NCI-H774 (cell line): ENCODE measurements around the gene TLCD3A.
"Not testable (repeated sequence)": the region's sequence is repeated elsewhere in the genome, so short reads cannot be mapped to it uniquely, and the experiment has no call there.

Source experiments
- DNase-seq: peaks from one replicate; lab custom pipeline; 2025; lab: John Stamatoyannopoulos, UW

The TLCD3A gene

DNA sequence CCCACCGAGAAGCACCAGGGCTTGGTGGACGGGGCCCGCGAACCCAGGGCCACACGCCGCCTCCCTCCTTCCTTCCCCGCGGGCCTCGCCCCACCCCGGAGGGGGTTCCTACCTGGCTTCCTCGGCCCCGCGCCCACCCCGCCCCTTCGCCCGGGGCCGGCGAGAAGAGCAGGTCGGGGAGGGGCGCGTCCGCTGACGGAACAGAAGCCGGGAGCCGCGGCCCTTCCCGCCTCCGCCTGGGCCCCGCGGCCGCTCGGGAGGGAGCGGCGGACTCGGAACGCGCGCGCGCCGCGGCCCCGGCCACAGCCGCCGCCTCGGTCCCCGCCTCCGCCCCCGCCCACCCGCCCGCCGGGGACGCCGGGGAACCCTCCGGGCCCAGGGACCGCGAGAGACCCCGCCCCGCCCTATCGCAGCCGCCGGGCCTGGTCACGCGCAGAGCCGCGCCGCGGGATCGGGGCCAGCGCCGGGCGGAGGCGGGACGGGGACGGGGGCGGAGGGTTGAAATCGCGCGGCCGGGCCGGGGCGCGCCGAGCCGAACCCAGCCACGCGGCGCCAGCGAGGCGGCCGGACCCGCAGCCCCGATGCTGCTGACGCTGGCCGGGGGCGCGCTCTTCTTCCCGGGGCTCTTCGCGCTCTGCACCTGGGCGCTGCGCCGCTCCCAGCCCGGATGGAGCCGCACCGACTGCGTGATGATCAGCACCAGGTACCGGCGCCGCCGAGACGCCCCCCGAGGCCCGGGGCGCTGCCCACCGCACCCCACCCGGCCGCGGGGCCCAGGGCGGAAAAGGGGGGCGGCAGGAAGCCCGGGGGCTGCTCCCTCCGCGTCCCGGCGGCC, at the start of gene TLCD3A:
Gene TLCD3A (plus strand): TSS at position 530 of the 835 bp plus-strand sequence. CDS start 52 bp downstream, at position 582.
- DNase-seq, result peak; percentile 30

GRCh38 chr17:683040-683439, 49.4 kb upstream of the TLCD3A start:
- no peak for DNase-seq

GRCh38 chr17:683499-684254, 48.7 kb upstream of the TLCD3A start:
- DNase-seq, result no peak

- DNase-seq, result no peak
These were observed 47.4 kb upstream of the TLCD3A start for GRCh38 chr17:685006-685405.

GRCh38 chr17:688100-688989, 44.1 kb upstream of the TLCD3A start:
- DNase-seq, result no peak

- no peak for DNase-seq
These were observed 42.7 kb upstream of the TLCD3A start for GRCh38 chr17:689556-690275.

DNA sequence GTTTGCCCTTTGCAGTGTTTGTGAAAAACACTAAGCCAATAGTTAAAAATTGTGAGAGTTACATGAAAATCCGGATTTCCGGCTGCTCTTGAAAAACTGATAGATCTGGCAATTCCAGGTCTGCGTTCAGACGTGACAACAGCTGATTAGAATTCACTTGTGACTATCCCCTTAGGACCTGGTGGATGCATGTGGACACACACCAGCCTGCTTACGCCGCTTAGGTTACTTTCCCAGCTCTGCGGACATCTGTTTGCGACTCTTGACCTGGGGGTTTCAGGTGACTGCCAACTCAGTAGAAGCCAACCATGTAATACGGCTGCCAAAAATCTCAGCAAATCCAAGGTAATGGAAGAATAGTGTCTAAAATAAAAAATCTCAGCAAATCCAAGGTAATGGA, 42.0 kb upstream of the TLCD3A start:
- no peak for DNase-seq

DNA sequence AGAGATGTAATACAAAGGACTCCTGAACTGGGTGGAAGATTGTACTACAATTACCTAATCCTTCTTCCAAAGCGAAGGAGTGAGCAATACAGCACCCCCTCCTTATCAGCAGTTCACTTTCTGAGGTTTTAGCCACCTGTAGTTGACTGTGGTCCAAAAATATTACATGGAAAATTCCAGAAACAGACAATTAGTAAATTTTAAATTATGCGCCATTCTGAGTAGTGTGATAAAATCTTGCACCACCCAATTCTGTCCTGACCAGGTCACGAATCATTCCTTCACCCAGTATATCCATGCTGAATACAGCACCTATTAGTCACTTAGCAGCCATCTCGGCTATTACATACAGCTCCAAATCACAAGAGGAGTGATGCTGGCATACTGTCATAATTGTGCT, 41.0 kb upstream of the TLCD3A start:
- DNase-seq, result no peak

DNA sequence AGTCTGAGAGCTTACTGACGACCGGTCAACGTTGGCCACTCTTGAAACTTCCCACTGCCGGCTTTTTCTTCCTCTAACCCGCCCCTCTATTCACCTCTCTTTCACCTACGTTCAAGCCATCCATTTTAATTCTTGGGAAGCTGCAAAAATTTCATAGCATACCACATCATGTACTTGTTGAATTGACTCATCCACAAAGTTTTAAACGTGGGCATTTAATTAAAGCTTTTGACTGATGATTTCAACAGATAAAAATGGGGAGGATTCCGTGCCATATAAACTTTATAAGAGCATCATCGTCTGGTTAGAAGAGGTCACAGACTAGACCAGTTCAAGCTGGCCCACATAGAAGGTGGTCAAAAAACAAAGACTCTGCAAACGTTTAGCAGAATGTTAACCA, 40.3 kb upstream of the TLCD3A start:
- DNase-seq, result no peak

DNA sequence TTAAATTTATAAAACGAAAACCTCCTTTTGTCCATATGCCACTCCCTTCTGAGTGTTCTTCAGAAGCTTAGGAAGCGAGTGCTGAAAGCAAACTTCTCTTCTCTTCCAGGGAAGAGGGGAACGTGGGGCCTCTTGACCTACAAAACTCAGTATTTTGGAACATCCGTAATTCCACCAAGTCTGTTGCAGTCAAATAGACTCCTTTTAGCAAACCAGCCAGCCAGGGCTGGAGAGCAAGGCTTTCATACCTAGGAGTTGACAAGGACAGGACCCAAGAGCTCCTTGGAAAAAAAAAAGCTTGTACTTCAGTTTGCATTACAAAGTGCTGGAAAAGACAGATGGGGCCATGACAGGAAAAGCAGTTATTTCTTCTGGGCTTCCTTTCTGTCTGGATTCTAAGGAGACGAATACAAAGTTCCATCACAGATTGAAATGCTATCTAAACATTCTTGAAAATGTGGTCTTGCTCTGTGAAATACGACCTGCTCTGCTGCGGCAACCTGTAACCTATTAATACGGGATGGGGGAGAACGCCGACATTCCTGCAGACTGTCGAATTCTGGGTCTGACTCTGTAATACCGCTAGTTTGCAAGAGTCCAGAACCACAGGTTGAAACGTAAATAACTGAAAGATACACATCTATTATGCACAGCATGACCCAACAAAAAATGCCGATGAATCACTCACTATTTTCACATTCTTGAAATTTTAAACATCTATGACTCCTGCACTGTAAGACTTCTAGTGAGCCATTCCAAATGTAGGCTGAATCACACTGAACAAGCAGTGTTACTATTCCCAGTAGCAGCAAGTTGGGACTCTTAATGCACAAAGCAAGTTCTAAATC, 38.4 kb upstream of the TLCD3A start:
- DNase-seq, result no peak

DNA sequence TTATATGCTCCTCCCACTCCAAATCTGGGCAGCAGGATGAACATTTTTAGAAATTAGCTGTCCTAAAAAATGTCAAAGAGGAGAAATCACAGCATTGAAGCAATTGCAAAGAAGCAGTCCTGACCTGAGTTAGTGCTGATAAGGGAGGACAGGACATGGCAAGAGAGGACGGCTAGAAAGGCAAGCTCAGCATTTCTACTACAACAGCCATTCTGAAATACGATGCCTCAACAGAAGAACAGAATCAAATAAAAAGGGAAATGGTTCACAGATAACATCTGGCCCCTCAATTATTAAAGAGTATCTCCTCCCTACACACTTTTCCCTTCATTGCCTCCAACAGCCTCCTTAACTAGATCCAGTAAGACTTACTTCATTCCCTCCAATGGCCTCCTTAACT, 36.0 kb upstream of the TLCD3A start:
- DNase-seq, result no peak

DNA sequence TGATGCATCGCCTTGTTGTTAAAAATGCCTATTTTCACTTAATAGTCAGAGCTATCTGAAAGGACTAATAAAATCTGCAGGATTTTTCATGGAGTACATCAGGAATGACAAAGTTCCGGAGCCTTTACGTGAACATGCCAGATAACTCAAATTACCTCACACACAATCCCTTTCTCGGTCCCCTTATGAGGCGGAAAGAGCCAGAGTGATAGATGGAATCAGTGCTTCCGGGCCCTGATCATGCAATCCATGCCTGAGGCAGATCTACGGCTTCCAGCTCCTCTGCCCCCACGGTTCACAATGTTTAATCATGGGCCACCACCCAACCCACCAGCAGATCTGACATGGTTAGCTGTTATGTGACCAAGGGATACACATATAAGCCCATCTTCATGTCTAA, 34.7 kb upstream of the TLCD3A start:
- no peak for DNase-seq

DNA sequence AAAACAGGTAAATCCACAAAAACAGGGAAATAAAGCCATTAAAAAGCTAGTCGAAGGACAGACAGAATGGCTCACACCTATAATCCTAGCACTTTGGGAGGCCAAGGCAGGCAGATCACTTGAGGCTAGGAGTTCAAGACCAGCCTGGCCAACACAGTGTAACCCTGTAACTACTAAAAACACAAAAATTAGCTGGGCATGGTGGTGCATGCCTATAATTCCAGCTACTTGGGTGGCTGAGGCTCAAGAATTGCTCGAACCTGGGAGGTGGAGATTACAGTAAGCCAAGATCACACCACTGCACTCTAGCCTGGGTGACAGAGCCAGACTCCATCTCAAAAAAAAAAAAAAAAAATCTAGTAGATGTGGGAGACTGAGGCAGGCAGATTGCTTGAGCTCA, 34.3 kb upstream of the TLCD3A start:
- DNase-seq, result not testable (repeated sequence)

DNA sequence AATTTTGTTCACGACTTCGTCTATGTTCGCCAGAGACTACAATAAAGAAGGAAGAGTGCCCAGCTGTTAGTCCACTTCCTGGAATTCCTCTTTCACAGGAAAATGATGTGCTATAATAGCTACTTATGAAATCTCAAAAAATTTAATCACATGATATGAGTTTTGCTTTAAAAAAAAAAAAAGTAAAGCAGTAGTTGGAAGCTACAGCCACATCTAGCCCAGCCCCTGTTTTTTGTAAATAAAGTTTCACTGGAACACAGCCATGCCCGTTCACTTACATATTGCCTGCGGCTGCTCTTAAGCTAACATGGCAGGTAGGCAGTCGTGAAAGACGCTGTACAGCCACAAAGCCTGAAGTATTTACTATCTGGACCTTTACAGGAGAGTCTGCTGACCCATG, 33.1 kb upstream of the TLCD3A start:
- DNase-seq, result no peak

DNA sequence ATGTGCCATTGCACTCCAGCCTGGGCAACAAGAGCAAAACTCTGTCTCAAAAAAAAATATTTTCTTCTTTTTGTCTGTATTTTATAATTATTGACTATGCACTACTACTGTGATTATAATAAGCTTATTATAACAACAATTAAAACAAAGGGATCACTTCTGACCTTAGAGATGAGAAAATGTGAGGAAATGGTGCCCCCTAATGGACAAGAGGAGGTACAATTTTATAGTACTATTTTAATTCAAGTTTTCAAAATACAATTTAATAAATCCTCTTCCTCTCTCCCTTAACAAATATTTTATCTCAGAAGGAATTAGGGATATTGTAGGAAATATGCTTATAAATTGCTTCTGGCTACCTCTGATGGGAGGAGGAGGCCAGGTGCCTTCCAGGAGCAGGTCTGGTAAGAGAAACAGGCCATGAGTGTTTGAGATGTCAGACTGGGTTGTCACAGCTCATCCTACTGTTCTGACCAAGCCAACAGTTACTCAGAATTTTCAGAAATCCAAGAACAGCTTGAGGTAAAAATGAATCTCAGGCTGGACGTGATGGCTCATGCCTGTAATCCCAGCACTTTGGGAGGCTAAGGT, 31.8 kb upstream of the TLCD3A start:
- peak; percentile 1 for DNase-seq

DNA sequence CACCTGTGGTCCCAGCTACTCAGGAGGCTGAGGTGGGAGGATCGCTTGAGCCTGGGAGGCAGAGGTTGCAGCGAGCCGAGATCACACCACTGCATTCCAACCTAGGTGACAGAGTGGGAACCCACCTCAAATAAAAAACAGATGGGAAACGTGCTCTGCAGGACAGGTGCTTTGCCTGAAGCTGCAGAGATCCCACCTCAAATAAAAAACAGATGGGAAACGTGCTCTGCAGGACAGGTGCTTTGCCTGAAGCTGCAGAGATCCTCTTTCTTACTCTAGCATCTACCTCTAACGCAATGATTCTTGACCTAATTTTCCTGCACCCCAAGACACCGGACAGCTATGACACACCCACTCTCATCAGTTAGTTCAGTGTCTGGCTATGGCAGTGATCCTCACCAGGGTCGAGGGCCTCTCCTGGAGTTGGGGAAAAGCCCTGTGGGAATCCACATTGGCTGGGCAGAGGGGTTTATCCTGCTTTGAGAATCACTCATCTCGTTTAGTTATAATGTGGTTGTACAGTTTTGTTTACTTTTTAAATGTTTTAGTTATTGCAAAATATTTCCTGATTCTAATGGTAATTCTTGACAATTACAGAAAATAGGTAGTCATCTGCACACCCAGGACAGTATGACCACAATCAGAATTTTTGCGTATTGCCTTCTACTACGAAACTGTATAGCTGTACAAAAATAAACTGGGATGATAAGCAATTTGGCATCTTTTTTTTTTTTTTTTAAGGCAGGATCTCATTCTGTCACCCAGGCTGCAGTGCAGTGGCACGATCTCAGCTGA, 29.1 kb upstream of the TLCD3A start:
- DNase-seq, result no peak

DNA sequence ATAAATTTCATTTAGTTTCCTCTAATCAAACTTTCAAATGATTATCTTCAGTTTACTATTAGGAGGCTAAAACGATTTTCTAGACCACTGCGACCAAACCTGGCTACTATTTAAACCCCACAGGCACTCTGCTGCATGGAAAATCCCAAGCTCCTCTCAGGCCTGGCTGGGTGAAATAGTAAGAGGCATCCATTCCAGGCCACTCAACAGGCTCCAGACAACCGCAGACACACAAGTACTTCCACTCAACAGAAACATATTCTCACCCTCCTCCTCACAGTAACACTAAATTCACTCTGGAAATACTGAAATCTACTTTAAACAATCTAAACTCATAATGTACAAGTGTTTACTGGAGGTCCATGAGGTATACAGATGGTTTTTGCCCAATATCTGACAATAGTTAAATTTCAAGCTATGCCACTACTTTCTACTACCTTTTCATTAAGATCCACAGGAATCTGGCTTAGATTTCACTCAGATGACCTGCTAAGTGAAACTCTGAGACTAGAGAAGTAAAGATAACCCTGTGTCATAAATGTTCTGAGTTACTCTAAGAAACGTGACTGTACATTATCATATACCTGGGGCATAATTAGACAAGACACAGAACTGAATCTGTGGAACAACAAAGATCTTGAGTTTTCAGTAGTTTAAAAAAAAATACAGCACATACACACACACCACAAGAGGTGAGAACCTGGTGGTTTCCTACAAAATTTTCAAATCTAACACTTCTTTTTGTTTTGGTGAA, 28.1 kb upstream of the TLCD3A start:
- no peak for DNase-seq

GRCh38 chr17:705011-705410, 27.4 kb upstream of the TLCD3A start:
- DNase-seq, result no peak

GRCh38 chr17:705863-706262, 26.5 kb upstream of the TLCD3A start:
- no peak for DNase-seq
